Kidney epithelial cell (primary cell): ENCODE data around the gene FGF22. TPM values are rescaled to one million over a fixed set of nuclear protein-coding genes. Genes with fewer than 3 reads are reported as not detected.
"Not testable (repeated sequence)": the region's sequence is repeated elsewhere in the genome, so short reads cannot be mapped to it uniquely, and the experiment has no call there.

ENCODE experiments used
- DNase-seq: peaks from one replicate; pipeline ENCODE4 v3.0.0-alpha.2; 2010; ENCODE audit warnings: low read depth
- H3K27me3 ChIP-seq: 2 replicates; pipeline ENCODE4 v1.6.0; 2011; ENCODE audit warnings: low read length; ENCODE audit not compliant: control insufficient read depth, insufficient read depth
- H3K36me3 ChIP-seq: 2 replicates; pipeline ENCODE4 v1.5.1; 2011; ENCODE audit warnings: low read length; ENCODE audit not compliant: control insufficient read depth, insufficient read depth
- H3K4me3 ChIP-seq: 2 replicates; pipeline ENCODE4 v1.5.1; 2011; ENCODE audit warnings: low read depth, mild to moderate bottlenecking, control low read depth, low read length
- total RNA-seq: library from RNA; depleted of rRNA; stranded (reverse); fragments of >200 nt; gene quantifications from 2 replicates; pipeline ENCODE4 v1.2.3, GENCODE V29; 2015
- TF ChIP-seq, protein P1 (sequence below): IDR thresholded peaks from 2 replicates; pipeline ENCODE4 v1.5.1; 2011; ENCODE audit warnings: mild to moderate bottlenecking, moderate library complexity, low read length, control low read depth, inconsistent platforms; ENCODE audit not compliant: insufficient read depth, poor library complexity, severe bottlenecking

FGF22 gene
- total RNA-seq, 1 donor from 2014 or later = not detected

DNA sequence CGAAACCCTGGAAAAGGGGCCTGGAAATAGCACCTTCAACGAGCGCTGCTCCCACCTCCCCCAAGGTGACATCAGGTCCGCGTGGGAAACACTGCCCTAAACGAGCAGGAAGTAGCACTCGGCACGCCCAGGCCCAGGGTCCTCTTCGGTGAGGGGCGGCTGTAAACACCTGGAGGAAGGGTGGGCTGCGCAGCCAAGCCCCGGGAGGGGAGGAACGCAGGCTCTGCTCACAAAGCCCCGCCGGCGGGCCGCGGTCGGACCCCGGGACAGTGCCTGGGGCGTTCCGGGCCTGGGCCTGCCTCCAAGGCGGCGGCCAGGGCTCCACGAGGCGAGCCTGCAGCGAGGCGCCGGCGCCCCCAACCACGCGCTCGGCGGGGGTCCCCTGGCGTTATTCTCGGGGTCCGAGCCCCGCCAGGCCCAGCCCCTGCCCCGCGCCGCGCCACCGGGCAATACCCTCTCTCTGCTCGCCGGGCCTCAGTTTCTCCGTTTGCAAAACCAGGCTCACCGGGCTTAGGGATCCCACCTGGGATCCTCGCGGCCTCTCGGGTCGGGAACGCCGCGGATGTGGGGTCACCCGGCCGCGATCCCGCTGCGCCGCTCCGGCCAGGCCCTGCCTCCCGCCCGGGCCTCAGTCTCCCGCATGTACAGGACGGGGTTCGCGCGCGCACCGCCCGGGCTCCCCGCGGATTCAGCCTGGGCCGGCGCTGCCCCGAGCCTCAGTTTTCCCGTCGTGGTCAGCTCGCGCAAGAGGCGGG, 22.7 kb downstream of the FGF22 start:
- H3K4me3 ChIP-seq = peak overlapping the region; percentile 95
- DNase-seq = no peak
- TF ChIP-seq, protein P1, sequence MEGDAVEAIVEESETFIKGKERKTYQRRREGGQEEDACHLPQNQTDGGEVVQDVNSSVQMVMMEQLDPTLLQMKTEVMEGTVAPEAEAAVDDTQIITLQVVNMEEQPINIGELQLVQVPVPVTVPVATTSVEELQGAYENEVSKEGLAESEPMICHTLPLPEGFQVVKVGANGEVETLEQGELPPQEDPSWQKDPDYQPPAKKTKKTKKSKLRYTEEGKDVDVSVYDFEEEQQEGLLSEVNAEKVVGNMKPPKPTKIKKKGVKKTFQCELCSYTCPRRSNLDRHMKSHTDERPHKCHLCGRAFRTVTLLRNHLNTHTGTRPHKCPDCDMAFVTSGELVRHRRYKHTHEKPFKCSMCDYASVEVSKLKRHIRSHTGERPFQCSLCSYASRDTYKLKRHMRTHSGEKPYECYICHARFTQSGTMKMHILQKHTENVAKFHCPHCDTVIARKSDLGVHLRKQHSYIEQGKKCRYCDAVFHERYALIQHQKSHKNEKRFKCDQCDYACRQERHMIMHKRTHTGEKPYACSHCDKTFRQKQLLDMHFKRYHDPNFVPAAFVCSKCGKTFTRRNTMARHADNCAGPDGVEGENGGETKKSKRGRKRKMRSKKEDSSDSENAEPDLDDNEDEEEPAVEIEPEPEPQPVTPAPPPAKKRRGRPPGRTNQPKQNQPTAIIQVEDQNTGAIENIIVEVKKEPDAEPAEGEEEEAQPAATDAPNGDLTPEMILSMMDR = no peak
- H3K27me3 ChIP-seq = no peaks in the 10 kb centered on the region
- no peaks in the 10 kb centered on the region for H3K36me3 ChIP-seq

DNA sequence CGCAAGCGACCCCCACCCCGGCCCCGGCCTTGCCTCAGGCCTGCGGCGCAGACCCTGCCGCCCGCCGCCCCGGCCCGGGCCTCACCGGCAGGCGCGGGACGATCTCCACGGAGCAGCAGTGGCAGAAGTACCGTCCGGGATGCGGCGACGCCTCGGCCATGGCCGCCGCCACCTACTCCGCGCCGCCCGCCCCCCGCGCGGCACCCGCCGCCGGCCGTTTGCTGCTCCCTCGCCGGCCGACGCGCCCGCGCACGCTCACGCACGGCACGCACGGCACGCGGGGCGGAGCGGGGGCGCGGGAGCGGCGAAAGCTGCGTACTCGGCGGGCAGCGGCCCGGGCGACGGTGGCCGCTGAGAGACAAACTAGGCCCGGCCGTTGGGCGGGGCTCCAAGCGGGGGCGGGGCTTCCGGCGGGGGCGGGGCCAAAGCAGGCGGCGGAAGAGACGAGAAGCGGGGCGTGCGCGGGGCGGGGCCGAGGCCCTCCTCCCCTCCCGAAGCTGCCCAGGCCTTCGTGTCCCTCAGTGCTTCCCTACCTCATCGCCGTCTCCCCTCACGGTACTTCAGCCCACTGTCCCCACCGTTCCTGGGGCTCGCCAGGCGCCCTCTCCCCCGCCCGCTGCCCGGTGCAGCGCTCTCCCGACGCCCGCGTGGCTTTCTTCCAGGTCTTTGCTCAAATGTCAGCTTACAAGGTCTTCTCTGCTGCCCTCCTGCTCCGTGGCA, 23.4 kb downstream of the FGF22 start, which contains the start of gene RNF126:
TSS of gene RNF126 (minus strand) at position 253 of the 720 bp plus-strand sequence. CDS start at position 160, 93 bp downstream.
- no peak for DNase-seq
- peak within 1 kb of the TSS; percentile 95 for H3K4me3 ChIP-seq
- no peaks in the 10 kb centered on the region for H3K27me3 ChIP-seq
- no peaks in the 10 kb centered on the region for H3K36me3 ChIP-seq
- TF ChIP-seq, protein P1 = no peak

DNA sequence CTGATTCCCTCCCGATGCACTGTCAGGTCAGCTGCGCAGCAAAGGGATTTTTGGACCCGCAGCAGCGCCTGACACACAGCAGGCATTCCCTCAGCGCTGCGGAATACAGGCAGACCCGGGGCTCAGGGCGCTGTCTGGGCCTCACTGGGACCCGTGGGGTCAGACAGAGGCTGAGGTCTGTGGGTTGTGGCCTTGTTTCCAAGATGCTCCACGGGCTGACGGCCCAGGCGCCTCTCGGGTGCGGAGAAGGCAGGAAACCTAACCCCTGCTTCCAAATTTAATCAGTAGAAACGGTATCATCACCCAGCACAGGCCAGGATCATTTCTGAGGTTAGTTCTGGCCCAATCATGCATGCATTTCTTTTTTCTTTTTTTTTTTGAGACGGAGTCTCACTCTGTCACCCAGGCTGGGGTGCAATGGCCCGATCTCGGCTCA, 24.0 kb downstream of the FGF22 start:
- peak overlapping the region; percentile 47 for H3K4me3 ChIP-seq
- H3K27me3 ChIP-seq = no peaks in the 10 kb centered on the region
- DNase-seq = no peak
- no peaks in the 10 kb centered on the region for H3K36me3 ChIP-seq
- TF ChIP-seq, protein P1 = no peak

DNA sequence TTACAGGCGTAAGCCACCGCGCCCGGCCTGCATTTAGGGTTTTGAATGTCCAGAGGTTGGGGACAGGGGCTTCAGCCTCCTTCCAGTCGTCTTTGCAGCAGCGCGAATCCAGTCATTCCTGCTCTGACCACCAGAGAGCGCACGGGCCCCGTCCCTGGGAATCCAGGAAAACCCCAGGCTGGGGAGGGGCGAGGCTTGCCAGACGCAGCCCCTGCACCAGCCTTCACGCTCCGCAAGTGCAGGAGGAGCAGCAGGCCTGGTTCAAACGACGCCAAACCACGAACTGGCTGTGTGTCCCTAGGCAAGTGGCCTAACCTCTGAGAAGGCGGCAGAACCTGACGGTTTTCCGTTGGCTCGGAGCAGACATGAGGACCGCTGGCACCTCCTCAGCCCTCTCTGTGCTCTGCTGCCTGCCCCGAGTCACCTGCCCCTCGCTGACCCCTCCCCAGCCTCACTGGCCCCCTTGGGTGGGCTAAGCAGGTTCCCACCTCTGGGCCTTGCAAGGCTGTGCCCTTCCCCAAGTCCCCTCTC, 25.3 kb downstream of the FGF22 start:
- no peaks in the 10 kb centered on the region for H3K36me3 ChIP-seq
- H3K4me3 ChIP-seq = no peak overlapping the region
- TF ChIP-seq, protein P1 = peak; percentile 96
- H3K27me3 ChIP-seq = no peaks in the 10 kb centered on the region
- DNase-seq = no peak

DNA sequence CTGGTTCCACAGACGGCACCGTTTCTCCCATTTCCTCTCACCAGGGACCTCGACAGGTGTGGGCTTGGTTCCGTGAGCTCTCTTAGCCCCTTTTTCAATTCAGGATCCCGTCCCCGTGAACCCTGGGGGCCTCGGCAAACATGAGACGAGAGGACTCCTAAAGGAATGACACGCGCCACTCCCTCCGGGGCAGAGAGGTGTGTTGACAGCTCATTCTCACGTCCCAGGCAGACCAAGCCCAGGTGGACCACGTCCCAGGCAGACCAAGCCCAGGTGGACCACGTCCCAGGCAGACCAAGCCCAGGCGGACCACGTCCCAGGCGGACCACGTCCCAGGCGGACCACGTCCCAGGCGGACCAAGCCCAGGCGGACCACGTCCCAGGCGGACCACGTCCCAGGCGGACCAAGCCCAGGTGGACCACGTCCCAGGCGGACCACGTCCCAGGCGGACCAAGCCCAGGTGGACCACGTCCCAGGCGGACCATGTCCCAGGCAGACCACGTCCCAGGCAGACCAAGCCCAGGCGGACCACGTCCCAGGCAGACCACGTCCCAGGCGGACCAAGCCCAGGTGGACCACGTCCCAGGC, 27.4 kb downstream of the FGF22 start:
- H3K27me3 ChIP-seq, DNase-seq, H3K36me3 ChIP-seq, H3K4me3 ChIP-seq: not testable (repeated sequence)

DNA sequence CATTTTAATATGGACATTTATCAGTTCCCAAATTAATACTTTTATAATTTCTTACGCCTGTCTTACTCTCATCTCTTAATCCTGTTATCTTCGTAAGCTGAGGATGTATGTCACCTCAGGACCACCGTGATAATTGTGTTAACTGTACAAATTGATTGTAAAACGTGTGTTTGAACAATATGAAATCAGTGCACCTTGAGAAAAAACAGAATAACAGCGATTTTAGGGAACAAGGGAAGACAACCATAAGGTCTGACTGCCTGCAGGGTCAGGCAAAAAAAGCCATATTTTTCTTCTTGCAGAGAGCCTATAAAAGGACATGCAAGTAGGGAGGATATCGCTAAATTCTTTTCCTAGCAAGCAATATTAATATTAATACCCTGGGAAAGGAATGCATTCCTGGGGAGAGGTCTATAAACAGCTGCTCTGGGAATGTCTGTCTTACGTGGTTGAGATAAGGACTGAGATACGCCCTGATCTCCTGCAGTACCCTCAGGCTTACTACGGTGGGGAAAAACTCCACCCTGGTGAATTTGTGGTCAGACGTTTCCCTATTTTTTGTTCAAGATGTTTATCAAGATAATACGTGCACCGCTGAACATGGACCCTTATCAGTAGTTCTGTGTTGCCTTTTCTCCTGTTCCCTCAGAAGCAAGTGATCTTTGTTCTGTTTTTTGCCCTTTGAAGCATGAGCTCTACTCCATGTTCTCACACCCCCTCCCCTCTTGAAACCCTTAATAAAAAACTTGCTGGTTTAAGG, 29.2 kb downstream of the FGF22 start:
- H3K27me3 ChIP-seq, H3K4me3 ChIP-seq, H3K36me3 ChIP-seq, DNase-seq: not testable (repeated sequence)
